ENCODE results near the gene NFIB. TPM values are rescaled to one million over a fixed set of nuclear protein-coding genes. Genes with fewer than 3 reads are reported as not detected.

Gene NFIB
- total RNA-seq, 5 donors from 2014 or later (not counting 1 experiment from before 2014, with no cell fraction given) = 0.15 to 0.89 (median 0.39) TPM; not detected in 1

DNA sequence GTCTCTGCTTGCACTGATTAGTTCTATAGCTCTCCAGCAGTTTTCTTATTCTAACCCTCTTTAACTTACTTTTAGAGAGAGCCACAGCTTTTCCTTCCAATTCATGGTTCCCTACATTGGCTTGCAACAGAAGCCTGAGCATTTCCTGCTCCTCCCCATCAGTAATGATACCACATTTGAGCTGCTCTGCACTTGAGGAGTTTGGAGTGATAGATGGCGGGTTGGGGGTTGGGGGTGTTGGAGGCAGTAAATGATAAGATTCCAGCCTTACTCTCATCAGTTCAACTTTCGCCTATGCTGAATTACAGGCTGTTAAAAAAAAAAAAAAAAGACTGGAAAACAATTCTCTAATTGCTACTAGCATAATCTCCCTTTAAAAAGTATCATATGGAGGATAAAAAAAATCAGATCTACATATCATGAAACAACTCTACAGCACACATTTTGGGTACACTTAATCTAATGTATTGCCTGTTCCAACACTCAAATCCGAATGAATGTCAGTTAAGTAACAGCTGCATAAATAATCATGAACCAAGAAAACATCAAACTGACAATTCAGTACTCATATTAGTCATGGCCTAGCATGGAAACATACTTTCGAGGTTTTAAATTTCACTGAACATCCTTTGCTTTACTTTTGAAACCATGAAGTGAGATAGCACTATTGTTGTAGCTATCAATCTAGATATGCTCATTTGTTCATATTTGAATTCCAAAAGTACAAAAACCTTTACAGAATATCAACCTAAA, 224.7 kb downstream of the NFIB start:
- Mint-ChIP-seq H3K4me3 (no peak overlapping the region), H3K36me3 (no peaks in the 10 kb centered on the region), H3K27me3 (no peaks in the 10 kb centered on the region), H3K27ac (no peak overlapping the region), H3K4me1 (no peaks in the 10 kb centered on the region), H3K9me3 (peaks cover 0 to 3% (median 0%) of the 10 kb centered on the region in 3 donors)
- CTCF ChIA-PET = no interaction called here
- WGBS (ENCODE audit: insufficient coverage) = no CpG with 5 or more reads among the region's 4 CpGs
- DNase-seq (no peak), ATAC-seq (replicated peaks in 1 of 4) (no peak)
- Histone ChIP-seq H3K36me3 (ENCODE audit: control insufficient read depth in 2 of 2, extremely low read depth in 1 of 2, insufficient read depth in 1 of 2, low read length in 1 of 2) (no peaks in the 10 kb centered on the region), H3K4me3 (ENCODE audit: control insufficient read depth in 1 of 2, extremely low read depth in 1 of 2, low read length in 1 of 2) (no peak overlapping the region), H3K9me3 (no peaks in the 10 kb centered on the region), H3K27ac (ENCODE audit: low read length) (no peak overlapping the region), H3K4me1 (ENCODE audit: control insufficient read depth in 1 of 2, extremely low read depth in 1 of 2, insufficient read depth in 2 of 2, low read length in 2 of 2) (no peaks in the 10 kb centered on the region), H3K27me3 (replicated peaks in 1 of 2; ENCODE audit: control insufficient read depth in 2 of 2, extremely low read depth in 1 of 2, insufficient read depth in 2 of 2, low read length in 1 of 2) (no peaks in the 10 kb centered on the region)
- POLR2A ChIA-PET = no interaction called here

GRCh38 chr9:14087576-14087975, 226.4 kb downstream of the NFIB start:
- Mint-ChIP-seq H3K27ac (no peak overlapping the region), H3K4me3 (no peak overlapping the region), H3K4me1 (no peaks in the 10 kb centered on the region), H3K9me3 (peaks cover 0 to 3% (median 0%) of the 10 kb centered on the region in 3 donors), H3K27me3 (no peaks in the 10 kb centered on the region), H3K36me3 (no peaks in the 10 kb centered on the region)
- Histone ChIP-seq H3K27me3 (replicated peaks in 1 of 2; ENCODE audit: control insufficient read depth in 2 of 2, extremely low read depth in 1 of 2, insufficient read depth in 2 of 2, low read length in 1 of 2) (no peaks in the 10 kb centered on the region), H3K4me3 (ENCODE audit: control insufficient read depth in 1 of 2, extremely low read depth in 1 of 2, low read length in 1 of 2) (no peak overlapping the region), H3K27ac (ENCODE audit: low read length) (no peak overlapping the region), H3K9me3 (no peaks in the 10 kb centered on the region), H3K36me3 (ENCODE audit: control insufficient read depth in 2 of 2, extremely low read depth in 1 of 2, insufficient read depth in 1 of 2, low read length in 1 of 2) (no peaks in the 10 kb centered on the region), H3K4me1 (ENCODE audit: control insufficient read depth in 1 of 2, extremely low read depth in 1 of 2, insufficient read depth in 2 of 2, low read length in 2 of 2) (no peaks in the 10 kb centered on the region)
- CTCF ChIA-PET = interaction anchor here in 1 of 2 donors (0.6 kb wide), 1 partner anchor 329 kb away, joined by 3 read pairs; no protein-coding TSS in a partner anchor
- ATAC-seq (replicated peaks in 1 of 4) (no peak), DNase-seq (no peak)
- POLR2A ChIA-PET = no interaction called here
- no CpG with 5 or more reads among the region's 7 CpGs for WGBS (ENCODE audit: insufficient coverage)

DNA sequence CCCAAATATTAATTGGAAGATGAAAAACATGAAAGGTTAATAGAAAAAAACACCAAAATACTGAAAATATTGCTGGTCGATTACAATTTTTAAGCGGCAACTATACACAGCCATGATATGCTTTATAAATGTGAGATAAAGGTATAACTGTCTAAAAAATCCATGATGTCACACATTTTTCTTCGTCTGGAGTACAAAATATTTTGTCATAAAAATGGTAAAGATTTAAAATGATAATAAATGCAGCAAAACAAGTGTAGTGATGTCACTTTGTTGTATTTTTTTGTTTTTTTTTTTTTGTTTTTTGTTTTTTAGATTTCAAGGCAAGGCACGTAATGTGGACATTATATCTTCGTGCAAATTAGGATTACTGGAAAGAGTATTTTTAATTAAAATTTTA, 227.4 kb downstream of the NFIB start:
- ATAC-seq (replicated peaks in 1 of 4) = no peak
- H3K27me3 Mint-ChIP-seq = no peaks in the 10 kb centered on the region
- DNase-seq = no peak
- no CpG with 5 or more reads among the region's 5 CpGs for WGBS (ENCODE audit: insufficient coverage)
- H3K27ac Mint-ChIP-seq = no peak overlapping the region
- H3K9me3 ChIP-seq = no peaks in the 10 kb centered on the region
- H3K36me3 Mint-ChIP-seq = no peaks in the 10 kb centered on the region
- peaks cover 0 to 1% (median 0%) of the 10 kb centered on the region in 3 donors for H3K9me3 Mint-ChIP-seq
- no peaks in the 10 kb centered on the region for H3K27me3 ChIP-seq (replicated peaks in 1 of 2; ENCODE audit: control insufficient read depth in 2 of 2, extremely low read depth in 1 of 2, insufficient read depth in 2 of 2, low read length in 1 of 2)
- no peaks in the 10 kb centered on the region for H3K4me1 ChIP-seq (ENCODE audit: control insufficient read depth in 1 of 2, extremely low read depth in 1 of 2, insufficient read depth in 2 of 2, low read length in 2 of 2)
- no peak overlapping the region for H3K4me3 ChIP-seq (ENCODE audit: control insufficient read depth in 1 of 2, extremely low read depth in 1 of 2, low read length in 1 of 2)
- no peaks in the 10 kb centered on the region for H3K36me3 ChIP-seq (ENCODE audit: control insufficient read depth in 2 of 2, extremely low read depth in 1 of 2, insufficient read depth in 1 of 2, low read length in 1 of 2)
- no peaks in the 10 kb centered on the region for H3K4me1 Mint-ChIP-seq
- POLR2A ChIA-PET = no interaction called here
- no peak overlapping the region for H3K27ac ChIP-seq (ENCODE audit: low read length)
- H3K4me3 Mint-ChIP-seq = no peak overlapping the region
- CTCF ChIA-PET = no interaction called here

- no peak for DNase-seq
- no peaks in the 10 kb centered on the region for H3K27me3 ChIP-seq (replicated peaks in 1 of 2; ENCODE audit: control insufficient read depth in 2 of 2, extremely low read depth in 1 of 2, insufficient read depth in 2 of 2, low read length in 1 of 2)
- H3K4me3 Mint-ChIP-seq = no peak overlapping the region
- no peak overlapping the region for H3K4me3 ChIP-seq (ENCODE audit: control insufficient read depth in 1 of 2, extremely low read depth in 1 of 2, low read length in 1 of 2)
- no peaks in the 10 kb centered on the region for H3K27me3 Mint-ChIP-seq
- H3K9me3 Mint-ChIP-seq = peaks cover 0 to 2% (median 0%) of the 10 kb centered on the region in 3 donors
- no peak overlapping the region for H3K27ac ChIP-seq (ENCODE audit: low read length)
- H3K9me3 ChIP-seq = no peaks in the 10 kb centered on the region
- WGBS (ENCODE audit: insufficient coverage) = no CpG with 5 or more reads among the region's 1 CpG
- no peaks in the 10 kb centered on the region for H3K4me1 ChIP-seq (ENCODE audit: control insufficient read depth in 1 of 2, extremely low read depth in 1 of 2, insufficient read depth in 2 of 2, low read length in 2 of 2)
- no peaks in the 10 kb centered on the region for H3K36me3 ChIP-seq (ENCODE audit: control insufficient read depth in 2 of 2, extremely low read depth in 1 of 2, insufficient read depth in 1 of 2, low read length in 1 of 2)
- no peak for ATAC-seq (replicated peaks in 1 of 4)
- no peaks in the 10 kb centered on the region for H3K36me3 Mint-ChIP-seq
- CTCF ChIA-PET = no interaction called here
- H3K4me1 Mint-ChIP-seq = no peaks in the 10 kb centered on the region
- POLR2A ChIA-PET = no interaction called here
- H3K27ac Mint-ChIP-seq = no peak overlapping the region
Observed at GRCh38 chr9:14085810-14086209, 228.1 kb downstream of the NFIB start.

- 100% methylated on average over 1 of the region's 3 CpGs for WGBS (ENCODE audit: insufficient coverage)
- POLR2A ChIA-PET = no interaction called here
- Mint-ChIP-seq H3K27ac (no peak overlapping the region), H3K36me3 (no peaks in the 10 kb centered on the region), H3K4me3 (no peak overlapping the region), H3K27me3 (no peaks in the 10 kb centered on the region), H3K4me1 (no peaks in the 10 kb centered on the region), H3K9me3 (peaks cover 0 to 2% (median 0%) of the 10 kb centered on the region in 3 donors)
- Histone ChIP-seq H3K27me3 (replicated peaks in 1 of 2; ENCODE audit: control insufficient read depth in 2 of 2, extremely low read depth in 1 of 2, insufficient read depth in 2 of 2, low read length in 1 of 2) (no peaks in the 10 kb centered on the region), H3K36me3 (ENCODE audit: control insufficient read depth in 2 of 2, extremely low read depth in 1 of 2, insufficient read depth in 1 of 2, low read length in 1 of 2) (no peaks in the 10 kb centered on the region), H3K4me3 (ENCODE audit: control insufficient read depth in 1 of 2, extremely low read depth in 1 of 2, low read length in 1 of 2) (no peak overlapping the region), H3K9me3 (no peaks in the 10 kb centered on the region), H3K4me1 (ENCODE audit: control insufficient read depth in 1 of 2, extremely low read depth in 1 of 2, insufficient read depth in 2 of 2, low read length in 2 of 2) (no peaks in the 10 kb centered on the region), H3K27ac (ENCODE audit: low read length) (no peak overlapping the region)
- no peak for ATAC-seq (replicated peaks in 1 of 4)
- no peak for DNase-seq
- CTCF ChIA-PET = no interaction called here
Observed at GRCh38 chr9:14084867-14085266, 229.1 kb downstream of the NFIB start.

- Mint-ChIP-seq H3K9me3 (peaks cover 0 to 6% (median 2%) of the 10 kb centered on the region in 3 donors), H3K27ac (no peak overlapping the region), H3K27me3 (no peaks in the 10 kb centered on the region), H3K36me3 (no peaks in the 10 kb centered on the region), H3K4me3 (no peak overlapping the region), H3K4me1 (no peaks in the 10 kb centered on the region)
- DNase-seq (no peak), ATAC-seq (replicated peaks in 1 of 4) (no peak)
- WGBS (ENCODE audit: insufficient coverage) = 100% methylated on average over 1 of the region's 1 CpG
- ChIA-PET POLR2A (no interaction called here), CTCF (interaction anchor here in 1 of 2 donors (0.7 kb wide), 1 partner anchor 31 kb away, joined by 3 read pairs; no protein-coding TSS in a partner anchor)
- Histone ChIP-seq H3K27ac (ENCODE audit: low read length) (no peak overlapping the region), H3K27me3 (replicated peaks in 1 of 2; ENCODE audit: control insufficient read depth in 2 of 2, extremely low read depth in 1 of 2, insufficient read depth in 2 of 2, low read length in 1 of 2) (no peaks in the 10 kb centered on the region), H3K9me3 (no peaks in the 10 kb centered on the region), H3K4me1 (ENCODE audit: control insufficient read depth in 1 of 2, extremely low read depth in 1 of 2, insufficient read depth in 2 of 2, low read length in 2 of 2) (no peaks in the 10 kb centered on the region), H3K4me3 (ENCODE audit: control insufficient read depth in 1 of 2, extremely low read depth in 1 of 2, low read length in 1 of 2) (no peak overlapping the region), H3K36me3 (ENCODE audit: control insufficient read depth in 2 of 2, extremely low read depth in 1 of 2, insufficient read depth in 1 of 2, low read length in 1 of 2) (no peaks in the 10 kb centered on the region)
Observed at GRCh38 chr9:14083366-14083765, 230.6 kb downstream of the NFIB start.

Measured in T-cell (primary cell).